Activated T-cell treated with anti-CD3 and anti-CD28 coated beads, Interleukin-2, amount 50 U/mL, for 72 hours (primary cell): ENCODE measurements around the gene RAF1. TPM values are rescaled to one million over a fixed set of nuclear protein-coding genes. Genes with fewer than 3 reads are reported as not detected.

Experiments used
- ATAC-seq, 2 donors: fragments of 150-1000 bp; cut with Tn5 transposase; replicated peaks in 1 of 2; 2 replicates each; pipeline ENCODE4 v1.10.0; 2021; ENCODE audit warnings: moderate library complexity in 2 of 2, mild to moderate bottlenecking in 1 of 2
- DNase-seq, 2 donors: peaks; one replicate each; pipeline ENCODE4 v3.0.0; 2021 to 2022; ENCODE audit warnings: mixed read lengths in 1 of 2
- H3K27ac Mint-ChIP-seq: one replicate; pipeline ENCODE4 v1.8.0; 2022; ENCODE audit warnings: mild to moderate bottlenecking, moderate library complexity, mixed read lengths
- H3K27me3 Mint-ChIP-seq: one replicate; pipeline ENCODE4 v1.8.0; 2022; ENCODE audit warnings: low read depth, mixed read lengths
- H3K36me3 Mint-ChIP-seq, 2 donors: one replicate each; pipeline ENCODE4 v1.8.0; 2022; ENCODE audit warnings: mixed read lengths in 2 of 2, mild to moderate bottlenecking in 1 of 2; ENCODE audit not compliant: insufficient read depth in 2 of 2
- H3K4me1 Mint-ChIP-seq: one replicate; pipeline ENCODE4 v1.8.0; 2022; ENCODE audit warnings: low read depth, mixed read lengths
- H3K4me3 Mint-ChIP-seq, 2 donors: one replicate each; pipeline ENCODE4 v1.8.0; 2022; ENCODE audit warnings: mild to moderate bottlenecking in 2 of 2, mixed read lengths in 2 of 2, moderate library complexity in 2 of 2
- H3K9me3 Mint-ChIP-seq, 2 donors: one replicate each; pipeline ENCODE4 v1.8.0; 2022; ENCODE audit warnings: mixed read lengths in 2 of 2
- total RNA-seq, 2 donors: library from RNA; stranded (reverse); gene quantifications; one replicate each; pipeline ENCODE4 v1.2.3, GENCODE V29; 2022

RAF1 gene
- total RNA-seq, 2 donors from 2014 or later = 74.5 to 76.3 TPM

DNA sequence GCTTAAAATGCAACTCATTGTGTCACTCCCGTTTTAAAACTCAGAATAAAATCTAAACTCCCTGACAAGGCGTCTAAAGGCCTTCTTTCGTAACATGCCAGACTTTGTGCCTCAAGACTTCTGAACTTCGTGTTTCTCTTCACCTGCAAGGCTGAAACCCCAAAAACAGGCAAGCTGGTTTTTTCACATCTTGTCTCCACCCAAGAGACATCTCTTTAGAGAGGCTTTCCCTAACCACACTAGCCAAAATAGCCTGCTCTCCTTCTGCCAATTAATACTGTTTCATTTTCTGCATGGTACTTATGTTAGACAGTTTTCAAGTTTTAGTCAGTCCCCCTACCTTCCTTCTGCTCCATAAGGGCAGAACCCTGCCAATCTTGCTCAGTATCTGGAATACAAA is 41.6 kb downstream of the RAF1 start:
- Mint-ChIP-seq H3K4me3 (no peak overlapping the region), H3K9me3 (no peaks in the 10 kb centered on the region), H3K4me1 (peaks cover 40% of the 10 kb centered on the region), H3K36me3 (no peaks in the 10 kb centered on the region), H3K27me3 (no peaks in the 10 kb centered on the region), H3K27ac (peak overlapping the region; percentile 53)
- DNase-seq = no peak
- ATAC-seq = no peak

DNA sequence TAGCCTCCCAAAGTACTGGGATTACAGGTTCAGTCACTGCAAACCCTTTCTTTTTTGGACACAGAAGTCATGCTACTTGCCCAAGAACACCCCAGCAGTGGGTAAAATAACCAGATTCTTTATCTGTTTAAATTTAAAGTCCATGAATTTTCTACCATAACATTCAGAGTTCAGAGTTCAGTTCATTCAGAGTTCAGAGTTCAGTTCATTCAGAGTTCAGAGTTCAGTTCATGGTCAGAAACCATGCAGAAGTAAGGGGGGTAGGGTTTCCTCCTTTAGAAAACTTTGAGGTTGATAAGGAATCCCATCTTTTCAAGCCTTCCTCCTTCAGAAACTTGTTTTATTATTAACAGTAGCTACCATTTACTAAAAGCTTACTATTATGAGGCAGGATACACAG is 43.2 kb downstream of the RAF1 start:
- no peak for ATAC-seq

DNA sequence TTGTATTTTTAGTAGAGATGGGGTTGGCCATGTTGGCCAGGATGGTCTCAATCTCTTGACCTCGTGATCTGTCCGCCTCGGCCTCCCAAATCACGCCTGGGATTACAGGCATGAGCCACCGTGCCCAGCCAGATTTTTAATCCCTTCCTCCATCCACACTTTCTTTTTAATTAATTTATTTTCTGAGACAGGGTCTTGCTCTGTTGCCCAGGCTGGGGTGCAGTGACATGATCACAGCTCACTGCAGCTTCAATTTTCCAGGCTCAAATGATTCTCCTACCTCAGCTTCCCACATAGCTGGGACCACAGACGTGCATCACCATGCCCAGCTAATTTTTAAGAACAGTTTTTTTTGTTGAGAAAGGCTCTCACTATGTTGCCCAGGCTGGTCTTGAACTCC is 43.6 kb downstream of the RAF1 start:
- Mint-ChIP-seq H3K4me3 (no peak overlapping the region), H3K4me1 (peaks cover 34% of the 10 kb centered on the region), H3K9me3 (no peaks in the 10 kb centered on the region), H3K27me3 (no peaks in the 10 kb centered on the region), H3K36me3 (peaks cover 0 to 6% of the 10 kb centered on the region in 2 donors), H3K27ac (peak overlapping the region; percentile 46)
- no peak for ATAC-seq
- DNase-seq = no peak

More for the DNA sequence above, 43.2 kb downstream of the RAF1 start:
- Mint-ChIP-seq H3K27me3 (no peaks in the 10 kb centered on the region), H3K36me3 (peaks cover 0 to 6% of the 10 kb centered on the region in 2 donors), H3K27ac (peak overlapping the region; percentile 46), H3K4me3 (no peak overlapping the region), H3K9me3 (no peaks in the 10 kb centered on the region), H3K4me1 (peaks cover 34% of the 10 kb centered on the region)
- DNase-seq = no peak

DNA sequence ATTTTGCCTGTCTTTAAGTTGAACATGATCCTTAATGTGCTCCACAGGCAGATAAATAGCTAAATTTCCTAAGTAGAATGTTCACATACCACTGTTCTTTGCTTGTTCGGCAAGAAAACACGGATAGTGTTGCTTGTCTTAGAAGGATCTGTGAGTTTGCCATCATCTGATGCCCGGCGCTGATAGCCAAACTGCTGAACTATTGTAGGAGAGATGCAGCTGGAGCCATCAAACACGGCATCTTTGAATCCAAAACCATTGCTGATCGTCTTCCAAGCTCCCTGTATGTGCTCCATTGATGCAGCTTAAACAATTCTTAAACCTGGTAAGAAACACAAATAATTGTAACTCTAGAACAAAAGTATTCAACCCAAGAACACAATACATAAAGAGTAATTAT is 45.5 kb downstream of the RAF1 start:
- H3K27me3 Mint-ChIP-seq = no peaks in the 10 kb centered on the region
- H3K9me3 Mint-ChIP-seq = no peaks in the 10 kb centered on the region
- ATAC-seq = no peak
- peaks cover 38% of the 10 kb centered on the region for H3K4me1 Mint-ChIP-seq
- no peak overlapping the region for H3K27ac Mint-ChIP-seq
- DNase-seq = no peak
- H3K4me3 Mint-ChIP-seq = no peak overlapping the region
- H3K36me3 Mint-ChIP-seq = peaks cover 0 to 6% of the 10 kb centered on the region in 2 donors

DNA sequence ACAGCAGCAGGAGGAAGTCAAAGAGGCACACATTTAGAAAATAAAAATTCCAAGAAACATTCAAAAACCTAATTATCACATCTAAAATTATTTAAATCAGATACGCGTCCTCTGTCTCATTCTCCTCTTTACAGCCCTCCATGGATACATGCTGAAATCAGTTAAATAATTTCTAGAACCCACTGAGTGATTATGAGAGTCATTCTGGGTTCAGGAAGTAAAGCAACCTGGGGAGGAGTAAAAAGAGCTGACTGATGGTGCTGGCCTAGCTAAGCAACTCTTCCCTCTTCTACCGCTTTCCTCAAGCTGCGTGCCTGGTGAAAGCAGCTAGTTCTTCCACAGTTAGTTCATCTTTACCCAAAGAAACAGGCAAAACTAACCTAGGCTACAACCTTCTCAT is 48.7 kb downstream of the RAF1 start:
- H3K4me3 Mint-ChIP-seq = peak overlapping the region in 1 of 2 donors; percentile 22
- no peak for ATAC-seq
- no peak for DNase-seq
- H3K36me3 Mint-ChIP-seq = peaks cover 0 to 6% of the 10 kb centered on the region in 2 donors
- H3K4me1 Mint-ChIP-seq = peaks cover 46% of the 10 kb centered on the region
- H3K9me3 Mint-ChIP-seq = no peaks in the 10 kb centered on the region
- no peak overlapping the region for H3K27ac Mint-ChIP-seq
- no peaks in the 10 kb centered on the region for H3K27me3 Mint-ChIP-seq

DNA sequence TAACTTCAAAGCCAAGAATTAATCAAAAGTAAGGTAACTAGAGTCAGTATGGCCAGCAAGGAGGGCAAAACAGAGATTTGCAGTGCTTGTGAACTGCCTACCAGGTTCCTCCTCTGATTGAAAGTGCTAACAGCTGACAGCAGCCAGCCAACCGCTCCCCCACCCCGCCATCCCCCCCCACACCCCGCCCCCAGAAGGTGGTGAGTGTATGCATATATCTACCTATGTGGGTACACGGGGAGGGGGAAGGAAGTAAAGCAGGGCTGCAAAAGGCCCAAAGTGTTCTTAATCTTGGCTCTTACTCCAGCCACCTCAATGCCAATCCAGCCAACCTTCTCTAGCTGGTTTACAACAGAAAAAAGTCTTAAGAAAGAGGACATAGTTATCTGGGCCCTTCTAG is 50.7 kb downstream of the RAF1 start:
- no peaks in the 10 kb centered on the region for H3K9me3 Mint-ChIP-seq
- DNase-seq (no peak), ATAC-seq (peak; percentile 47 to 60)
- no peak overlapping the region for H3K27ac Mint-ChIP-seq
- H3K4me3 Mint-ChIP-seq = no peak overlapping the region
- peaks cover 56% of the 10 kb centered on the region for H3K4me1 Mint-ChIP-seq
- no peaks in the 10 kb centered on the region for H3K27me3 Mint-ChIP-seq
- H3K36me3 Mint-ChIP-seq = peaks cover 2 to 11% of the 10 kb centered on the region in 2 donors

DNA sequence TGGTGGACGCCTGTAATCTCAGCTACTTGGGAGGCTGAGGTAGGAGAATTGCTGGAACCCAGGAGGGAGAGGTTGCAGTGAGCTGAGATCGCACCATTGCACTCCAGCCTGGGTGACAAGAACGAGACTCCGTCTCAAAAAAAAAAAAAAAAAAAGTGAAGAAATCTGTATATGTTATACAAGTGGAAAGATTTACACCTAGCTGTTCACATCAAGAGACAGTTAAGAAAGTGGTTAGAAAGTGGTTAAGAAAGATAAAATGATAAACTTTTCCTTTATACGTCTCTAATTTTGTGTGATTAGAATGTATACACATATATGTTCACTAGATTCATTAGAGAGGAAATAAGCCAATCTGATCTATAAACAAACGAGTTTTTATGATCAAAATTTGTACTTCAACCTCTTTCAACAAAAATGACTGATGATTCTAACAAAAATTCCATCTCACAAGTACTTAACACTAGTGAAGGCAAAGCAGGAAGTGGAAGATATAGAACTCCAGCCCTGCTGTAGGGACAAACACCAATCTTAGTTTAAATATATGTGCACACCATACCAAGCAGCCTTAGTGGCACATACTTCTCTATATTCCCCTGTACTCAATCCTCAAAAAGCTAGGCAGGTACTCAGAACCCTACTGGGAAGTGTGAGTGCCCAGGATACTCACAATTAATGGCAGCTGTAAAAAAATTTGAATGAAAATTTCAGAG is 51.2 kb downstream of the RAF1 start:
- no peak overlapping the region for H3K4me3 Mint-ChIP-seq
- ATAC-seq (no peak), DNase-seq (no peak)
- H3K9me3 Mint-ChIP-seq = no peaks in the 10 kb centered on the region
- peaks cover 2 to 13% of the 10 kb centered on the region in 2 donors for H3K36me3 Mint-ChIP-seq
- H3K27ac Mint-ChIP-seq = no peak overlapping the region
- peaks cover 56% of the 10 kb centered on the region for H3K4me1 Mint-ChIP-seq
- H3K27me3 Mint-ChIP-seq = no peaks in the 10 kb centered on the region

DNA sequence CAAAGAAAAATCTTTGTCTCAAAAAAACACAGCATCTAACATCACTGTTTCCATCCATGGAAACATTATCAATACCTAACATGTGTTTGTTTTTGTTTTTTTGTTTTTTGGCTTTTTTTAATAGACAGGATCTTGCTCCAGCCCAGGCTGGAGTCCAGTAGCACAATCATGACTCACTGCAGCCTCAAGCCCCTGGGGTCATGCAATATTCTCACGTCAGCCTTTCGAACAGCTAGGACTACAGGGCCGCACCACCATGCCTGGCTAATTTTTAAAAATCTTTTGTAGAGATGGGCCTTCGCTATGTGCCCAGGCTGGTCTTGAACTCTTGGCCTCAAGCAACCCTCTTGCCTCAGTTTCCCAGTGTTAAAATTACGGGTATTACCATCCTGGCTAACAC is 52.8 kb downstream of the RAF1 start:
- Mint-ChIP-seq H3K9me3 (no peaks in the 10 kb centered on the region), H3K27ac (no peak overlapping the region), H3K4me1 (peaks cover 62% of the 10 kb centered on the region), H3K36me3 (peaks cover 5 to 16% of the 10 kb centered on the region in 2 donors), H3K27me3 (no peaks in the 10 kb centered on the region), H3K4me3 (no peak overlapping the region)
- DNase-seq (no peak), ATAC-seq (no peak)

DNA sequence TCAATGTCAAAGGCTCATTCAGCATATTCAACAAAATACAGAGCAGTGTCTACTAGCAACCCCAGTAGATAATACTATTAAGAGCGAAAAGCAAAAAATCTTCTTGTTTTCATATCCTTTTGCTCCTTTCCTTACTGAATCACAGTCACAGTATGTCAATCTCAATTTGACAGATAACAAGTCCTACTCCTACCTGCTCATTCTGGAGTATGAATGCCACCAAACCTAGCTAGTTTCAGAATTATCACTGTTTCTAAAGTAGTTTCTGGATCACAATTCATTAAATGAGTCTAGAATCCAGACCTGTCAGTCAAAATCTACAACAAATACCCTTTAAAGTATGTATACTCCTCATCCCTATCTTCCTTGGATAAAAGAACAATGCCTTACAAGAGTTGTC is 55.5 kb downstream of the RAF1 start:
- Mint-ChIP-seq H3K27me3 (no peaks in the 10 kb centered on the region), H3K36me3 (peaks cover 7 to 17% of the 10 kb centered on the region in 2 donors), H3K4me3 (no peak overlapping the region), H3K9me3 (no peaks in the 10 kb centered on the region), H3K4me1 (peaks cover 36% of the 10 kb centered on the region), H3K27ac (peak overlapping the region; percentile 38)
- DNase-seq = no peak
- ATAC-seq = peak; percentile 33 to 55

DNA sequence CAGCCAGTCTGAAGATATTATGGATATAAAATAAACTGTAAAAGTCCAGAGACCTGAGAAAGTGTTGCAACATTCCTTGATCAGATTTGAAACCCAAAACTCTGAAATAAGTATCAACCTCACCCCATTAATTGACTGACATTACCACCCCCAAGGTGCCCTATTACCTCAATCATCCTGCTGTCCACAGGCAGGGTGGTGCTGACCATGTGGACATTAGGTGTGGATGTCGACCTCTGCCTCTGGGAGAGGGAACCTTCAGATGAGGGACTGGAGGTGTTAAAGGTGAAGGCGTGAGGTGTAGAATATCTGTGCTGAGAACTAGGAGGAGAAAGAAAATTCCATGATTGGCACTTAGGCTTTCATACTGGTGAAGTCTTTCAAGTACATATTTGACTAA is 59.9 kb downstream of the RAF1 start:
- ATAC-seq (no peak), DNase-seq (no peak)
- Mint-ChIP-seq H3K27ac (no peak overlapping the region), H3K4me1 (peaks cover 17% of the 10 kb centered on the region), H3K36me3 (peaks cover 9 to 24% of the 10 kb centered on the region in 2 donors), H3K4me3 (no peak overlapping the region), H3K27me3 (no peaks in the 10 kb centered on the region), H3K9me3 (no peaks in the 10 kb centered on the region)

DNA sequence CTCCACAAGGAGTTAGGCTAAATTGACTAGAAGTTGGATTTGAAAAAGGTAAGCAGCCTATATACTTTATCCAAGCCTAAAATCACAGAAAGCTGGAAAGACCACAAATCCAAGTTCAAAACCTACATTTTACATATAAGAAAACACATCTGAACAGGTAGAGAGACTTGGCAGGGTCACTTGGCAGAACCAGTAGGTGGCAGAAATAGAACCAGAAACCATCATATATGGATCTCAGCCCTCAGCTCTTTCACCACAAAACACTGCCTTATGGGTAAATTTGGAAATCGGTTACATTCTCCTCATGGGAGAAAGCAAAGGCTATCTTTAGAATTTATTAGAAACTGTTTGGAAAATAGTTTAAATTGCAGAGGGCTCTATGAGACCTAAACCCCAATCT is 62.8 kb downstream of the RAF1 start:
- H3K27ac Mint-ChIP-seq = no peak overlapping the region
- H3K27me3 Mint-ChIP-seq = no peaks in the 10 kb centered on the region
- DNase-seq (no peak), ATAC-seq (no peak)
- H3K4me1 Mint-ChIP-seq = no peaks in the 10 kb centered on the region
- peaks cover 5 to 9% of the 10 kb centered on the region in 2 donors for H3K36me3 Mint-ChIP-seq
- H3K4me3 Mint-ChIP-seq = no peak overlapping the region
- no peaks in the 10 kb centered on the region for H3K9me3 Mint-ChIP-seq

DNA sequence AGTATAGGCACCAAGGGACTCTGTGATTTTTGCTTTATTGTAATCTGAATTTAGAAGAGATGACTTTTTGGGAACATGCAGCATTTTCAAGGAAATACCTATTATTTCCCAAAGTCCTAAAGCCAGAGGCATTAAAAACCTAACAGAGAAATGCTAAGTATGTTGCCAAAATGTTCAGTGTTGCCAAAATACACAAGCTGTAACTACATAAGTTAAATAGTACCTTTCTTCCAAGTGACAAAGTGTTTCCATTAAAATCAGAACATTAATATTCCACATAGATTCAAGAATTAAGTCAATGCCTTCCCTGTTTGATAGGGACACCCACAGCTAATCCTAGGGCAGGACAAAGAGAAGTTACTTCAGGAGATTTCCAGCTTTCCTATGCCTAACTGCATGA is 65.0 kb downstream of the RAF1 start:
- no peak overlapping the region for H3K4me3 Mint-ChIP-seq
- H3K36me3 Mint-ChIP-seq = peaks cover 6 to 12% of the 10 kb centered on the region in 2 donors
- H3K27ac Mint-ChIP-seq = no peak overlapping the region

DNA sequence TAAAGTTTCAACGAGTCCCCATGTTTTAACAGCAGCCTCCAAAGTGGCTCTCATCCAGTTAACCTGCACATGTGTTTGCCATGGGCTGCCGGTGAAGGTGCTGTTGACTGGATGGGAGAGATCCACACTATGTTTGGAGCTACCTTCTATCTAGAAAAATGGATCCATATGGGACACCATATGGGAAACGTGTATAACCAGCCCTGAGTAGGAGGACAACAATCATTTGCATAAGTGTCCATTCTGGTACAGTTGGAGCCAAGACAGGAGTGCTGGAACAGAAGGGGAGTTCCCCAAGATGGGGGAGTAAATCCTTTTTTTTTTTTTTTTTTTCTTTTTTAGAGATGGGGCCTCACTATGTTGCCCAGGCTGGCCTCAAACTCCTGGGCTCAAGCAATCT is 70.4 kb downstream of the RAF1 start:
- Mint-ChIP-seq H3K9me3 (no peaks in the 10 kb centered on the region), H3K36me3 (peaks cover 8 to 20% of the 10 kb centered on the region in 2 donors), H3K27me3 (no peaks in the 10 kb centered on the region), H3K4me3 (no peak overlapping the region), H3K27ac (peak overlapping the region; percentile 25), H3K4me1 (no peaks in the 10 kb centered on the region)
- DNase-seq (no peak), ATAC-seq (no peak)

More for the DNA sequence above, 65.0 kb downstream of the RAF1 start:
- no peaks in the 10 kb centered on the region for H3K9me3 Mint-ChIP-seq
- no peaks in the 10 kb centered on the region for H3K27me3 Mint-ChIP-seq
- ATAC-seq (no peak), DNase-seq (no peak)
- no peaks in the 10 kb centered on the region for H3K4me1 Mint-ChIP-seq
